SJCRH30 (cell line): ENCODE data around the gene MDC1. TPM values are rescaled to one million over a fixed set of nuclear protein-coding genes. Genes with fewer than 3 reads are reported as not detected.
"Not testable (repeated sequence)": the region's sequence is repeated elsewhere in the genome, so short reads cannot be mapped to it uniquely, and the experiment has no call there.

Source experiments
- DNase-seq, 2 experiments: peaks; one replicate each; pipeline ENCODE4 v3.0.0-alpha.2; 2015 to 2020
- H3K27ac ChIP-seq: fragments of 250-450 bp; sonication (Bioruptor Pico); 2 replicates; pipeline ENCODE4 v1.5.1; 2020; ENCODE audit warnings: mild to moderate bottlenecking, moderate library complexity
- H3K27me3 ChIP-seq: fragments of 250-450 bp; sonication (Bioruptor Pico); 2 replicates; pipeline ENCODE4 v1.5.1; 2020; ENCODE audit warnings: mild to moderate bottlenecking, moderate library complexity
- H3K36me3 ChIP-seq: fragments of 250-450 bp; sonication (Bioruptor Pico); 2 replicates; pipeline ENCODE4 v1.5.1; 2020; ENCODE audit warnings: mild to moderate bottlenecking, moderate library complexity
- H3K4me1 ChIP-seq: fragments of 250-450 bp; sonication (Bioruptor Pico); 2 replicates; pipeline ENCODE4 v1.5.1; 2020; ENCODE audit warnings: mild to moderate bottlenecking, moderate library complexity
- H3K4me3 ChIP-seq: fragments of 250-450 bp; sonication (Bioruptor Pico); 2 replicates; pipeline ENCODE4 v1.5.1; 2020; ENCODE audit warnings: mild to moderate bottlenecking, moderate library complexity
- H3K9me3 ChIP-seq: fragments of 250-450 bp; sonication (Bioruptor Pico); replicated peaks from 2 replicates; pipeline ENCODE4 v1.5.1; 2020; ENCODE audit warnings: mild to moderate bottlenecking, moderate library complexity
- total RNA-seq: library from RNA; depleted of rRNA; stranded (reverse); fragments of >200 nt; shearing (Covaris generic); gene quantifications from 2 replicates; pipeline ENCODE4 v1.2.3, GENCODE V29; 2014

The MDC1 gene
- total RNA-seq, 1 experiment from 2014 or later, result 25.0 TPM

DNA sequence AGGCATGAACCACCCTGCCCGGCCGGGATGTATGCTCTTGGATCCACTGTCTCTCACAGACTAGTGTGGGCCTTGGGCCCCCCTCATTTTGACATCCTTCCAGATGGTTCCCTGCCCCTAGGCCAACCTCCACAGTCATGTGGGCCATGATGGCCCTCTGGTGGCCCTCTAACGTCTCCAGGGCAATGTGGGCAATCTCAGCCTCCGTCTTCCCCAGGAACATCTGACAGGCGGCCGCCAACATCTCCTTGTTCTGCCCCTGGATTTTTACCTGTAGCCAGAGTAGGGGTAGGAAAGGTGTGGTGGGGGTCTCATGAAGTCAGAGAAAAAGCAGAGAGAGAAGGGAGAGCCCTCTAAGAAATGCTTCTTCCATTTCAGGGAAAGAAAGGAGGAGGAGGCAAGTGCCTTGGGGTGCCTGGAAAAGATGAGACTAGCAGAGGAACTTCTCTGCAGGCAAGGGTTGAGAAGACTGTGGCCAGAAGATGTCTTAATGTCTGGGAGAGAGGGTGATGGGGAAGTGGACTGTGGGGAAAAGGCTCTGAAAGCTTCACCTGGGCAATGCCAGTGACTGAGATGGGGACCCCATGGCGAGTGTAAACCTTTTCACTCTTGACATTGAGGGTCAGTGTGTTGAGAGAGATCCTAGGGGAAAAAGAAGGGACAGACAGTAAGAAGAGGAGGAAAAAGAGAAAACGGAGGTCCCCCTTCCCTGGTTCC, 24.1 kb upstream of the MDC1 start:
- peaks cover 32% of the 10 kb centered on the region for H3K36me3 ChIP-seq
- H3K27me3 ChIP-seq, result no peaks in the 10 kb centered on the region
- H3K4me3 ChIP-seq, result peak overlapping the region; percentile 80
- no peak for DNase-seq
- H3K9me3 ChIP-seq, result no peaks in the 10 kb centered on the region
- peaks cover 5% of the 10 kb centered on the region; the same call in 1 of the 2 replicates for H3K4me1 ChIP-seq
- H3K27ac ChIP-seq, result peak overlapping the region; percentile 51; the same call in 1 of the 2 replicates

DNA sequence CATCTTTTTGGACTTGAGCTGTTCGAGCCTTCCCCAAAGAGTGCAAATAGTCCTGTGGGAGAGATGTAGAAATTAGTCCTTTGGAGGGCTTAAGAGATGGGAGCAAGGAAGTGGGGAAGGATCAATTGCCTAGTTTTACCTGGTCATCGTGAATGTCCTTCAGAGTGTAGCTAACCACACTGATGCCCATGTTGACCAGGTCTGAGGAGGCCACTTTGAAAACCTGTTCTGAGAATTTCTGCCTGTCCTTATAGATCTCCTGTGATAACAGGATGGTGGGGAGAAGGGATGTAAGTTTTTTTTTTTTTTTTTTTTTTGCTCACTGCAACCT, 23.4 kb upstream of the MDC1 start:
- H3K36me3 ChIP-seq, result peaks cover 34% of the 10 kb centered on the region
- H3K4me3 ChIP-seq, result no peak overlapping the region
- H3K9me3 ChIP-seq, result no peaks in the 10 kb centered on the region
- no peak for DNase-seq
- no peak overlapping the region for H3K27ac ChIP-seq
- H3K27me3 ChIP-seq, result no peaks in the 10 kb centered on the region
- peaks cover 5% of the 10 kb centered on the region; the same call in 1 of the 2 replicates for H3K4me1 ChIP-seq

DNA sequence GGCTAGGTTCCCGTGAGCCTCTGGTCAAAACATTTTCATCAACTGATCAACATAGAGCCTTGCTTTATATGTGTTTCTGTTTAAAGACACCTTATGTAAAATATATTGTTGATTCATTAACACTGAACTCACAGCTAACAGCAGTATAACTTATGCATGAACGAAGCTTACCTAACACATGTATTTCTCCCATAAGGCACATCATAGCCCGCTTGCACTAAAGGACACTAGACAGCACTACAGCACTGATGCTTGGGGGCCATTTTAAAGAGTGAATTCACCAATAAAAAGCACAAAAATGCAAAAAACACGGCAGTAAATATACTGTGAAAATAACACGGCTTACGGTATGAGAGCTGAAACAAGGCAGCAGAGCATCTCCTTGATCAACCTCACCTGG, 21.5 kb upstream of the MDC1 start:
- Histone ChIP-seq H3K4me1 (peaks cover 5% of the 10 kb centered on the region; the same call in 1 of the 2 replicates), H3K36me3 (peaks cover 46% of the 10 kb centered on the region), H3K9me3 (no peaks in the 10 kb centered on the region), H3K27ac (no peak overlapping the region), H3K4me3 (no peak overlapping the region), H3K27me3 (no peaks in the 10 kb centered on the region)
- DNase-seq, result no peak

DNA sequence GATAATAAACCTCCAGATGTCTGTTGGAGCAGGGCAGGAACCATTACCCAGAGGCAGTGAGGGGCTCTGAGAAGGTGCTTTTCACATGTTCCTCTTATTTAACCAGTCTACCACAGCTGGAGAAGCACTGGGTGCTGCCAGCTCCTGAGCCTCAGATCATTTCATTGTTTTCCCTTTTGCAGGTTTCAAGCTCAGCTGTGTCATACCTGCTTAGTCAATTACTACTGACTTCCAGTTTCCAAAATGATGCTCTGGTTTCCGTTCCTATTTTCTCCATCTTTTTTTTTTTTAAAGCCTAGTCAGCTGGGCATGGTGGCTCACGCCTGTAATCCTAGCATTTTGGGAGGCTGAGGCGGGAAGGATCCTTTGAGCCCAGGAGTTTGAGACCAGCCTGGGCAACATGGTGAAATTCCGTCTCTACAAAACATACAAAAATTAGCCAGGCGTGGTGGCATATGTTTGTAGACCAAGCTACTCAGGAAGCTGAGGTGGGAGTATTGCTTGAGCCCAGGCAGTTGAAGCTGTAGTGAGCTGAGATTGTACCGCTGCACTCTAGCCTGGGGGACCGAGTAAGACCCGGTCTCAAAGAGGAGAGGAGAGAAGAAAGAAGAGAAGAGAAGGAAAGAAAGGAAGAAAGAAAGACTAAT, 18.7 kb upstream of the MDC1 start:
- Histone ChIP-seq H3K9me3 (no peaks in the 10 kb centered on the region), H3K27me3 (no peaks in the 10 kb centered on the region), H3K36me3 (peaks cover 57% of the 10 kb centered on the region)

DNA sequence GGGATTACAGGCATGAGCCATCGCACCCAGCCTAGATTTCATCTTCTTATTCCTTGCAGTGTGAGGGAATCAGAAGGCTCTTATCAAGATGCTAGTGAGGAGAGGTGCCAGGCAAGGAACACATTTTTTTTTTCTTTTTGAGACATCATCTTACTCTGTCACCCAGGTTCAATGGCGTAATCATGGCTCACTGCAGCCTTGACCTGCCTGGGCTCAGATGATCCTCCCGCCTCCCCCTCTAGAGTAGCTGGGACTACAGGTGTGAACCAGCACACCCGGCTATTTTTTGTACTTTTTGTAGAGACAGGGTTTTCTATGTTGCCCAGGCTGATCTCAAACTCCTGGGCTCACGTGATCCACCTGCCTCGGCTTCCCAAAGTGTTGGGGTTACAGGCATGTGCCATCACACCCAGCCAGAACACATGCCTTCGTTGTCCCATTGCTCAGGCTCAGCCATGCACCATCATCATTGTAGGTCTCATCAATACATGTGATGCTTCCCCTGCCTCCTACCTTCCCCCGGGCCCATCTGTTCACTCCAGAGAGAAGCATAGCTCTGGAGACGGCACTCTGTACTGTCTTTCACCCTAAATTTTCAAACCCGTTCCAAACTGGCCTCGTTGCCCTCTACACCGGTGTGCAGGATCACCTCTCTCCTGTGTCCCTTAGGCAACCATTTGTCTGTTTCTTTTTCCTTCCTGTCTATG, 15.3 kb upstream of the MDC1 start:
- no peak for DNase-seq
- Histone ChIP-seq H3K36me3 (peaks cover 44% of the 10 kb centered on the region), H3K4me3 (no peak overlapping the region), H3K27ac (no peak overlapping the region), H3K27me3 (no peaks in the 10 kb centered on the region), H3K4me1 (no peaks in the 10 kb centered on the region), H3K9me3 (no peaks in the 10 kb centered on the region)

More for the DNA sequence above, 18.7 kb upstream of the MDC1 start:
- Histone ChIP-seq H3K27ac (no peak overlapping the region), H3K4me1 (no peaks in the 10 kb centered on the region), H3K4me3 (no peak overlapping the region)
- DNase-seq, result no peak

DNA sequence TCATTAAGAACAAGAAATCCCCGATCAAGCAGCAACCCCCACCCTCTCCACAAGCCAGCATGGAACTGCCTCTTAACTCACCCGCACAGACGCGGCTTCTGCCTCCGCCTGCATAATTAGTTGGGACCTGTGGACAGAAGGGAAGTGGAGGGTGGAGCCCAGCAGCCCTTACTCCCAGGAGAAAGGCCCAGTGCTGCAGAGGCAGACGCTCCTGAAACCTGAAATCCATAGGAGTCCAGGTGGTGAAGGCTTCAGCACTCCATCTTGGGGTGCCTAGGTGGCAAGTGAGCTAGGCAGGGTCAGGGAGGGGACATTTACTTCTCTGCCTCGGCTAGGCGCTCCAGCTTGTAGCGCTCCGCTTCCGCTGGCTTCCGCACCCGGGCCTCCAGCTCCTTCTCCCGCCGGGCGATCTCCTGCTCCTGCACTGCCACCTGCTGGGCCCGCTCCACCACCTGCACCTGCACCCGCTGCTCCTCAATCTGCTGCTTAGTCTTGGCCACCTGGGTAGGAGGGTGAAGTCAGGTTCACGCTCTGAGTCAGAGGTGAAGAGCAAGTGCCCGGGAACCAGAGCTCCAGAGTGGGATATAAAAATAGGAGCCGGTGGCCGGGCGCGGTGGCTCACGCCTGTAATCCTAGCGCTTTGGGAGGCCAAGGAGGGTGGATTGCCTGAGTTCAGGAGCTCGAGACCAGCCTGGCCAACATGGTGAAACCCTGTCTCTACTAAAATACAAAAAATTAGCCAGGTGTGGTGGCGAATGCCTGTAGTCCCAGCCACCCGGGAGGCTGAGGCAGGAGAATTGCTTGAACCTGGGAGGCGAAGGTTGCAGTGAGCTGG, 13.7 kb upstream of the MDC1 start:
- Histone ChIP-seq H3K4me1 (no peaks in the 10 kb centered on the region), H3K27ac (no peak overlapping the region), H3K27me3 (no peaks in the 10 kb centered on the region), H3K4me3 (no peak overlapping the region), H3K36me3 (peaks cover 44% of the 10 kb centered on the region), H3K9me3 (no peaks in the 10 kb centered on the region)
- DNase-seq, result peak; percentile 43

DNA sequence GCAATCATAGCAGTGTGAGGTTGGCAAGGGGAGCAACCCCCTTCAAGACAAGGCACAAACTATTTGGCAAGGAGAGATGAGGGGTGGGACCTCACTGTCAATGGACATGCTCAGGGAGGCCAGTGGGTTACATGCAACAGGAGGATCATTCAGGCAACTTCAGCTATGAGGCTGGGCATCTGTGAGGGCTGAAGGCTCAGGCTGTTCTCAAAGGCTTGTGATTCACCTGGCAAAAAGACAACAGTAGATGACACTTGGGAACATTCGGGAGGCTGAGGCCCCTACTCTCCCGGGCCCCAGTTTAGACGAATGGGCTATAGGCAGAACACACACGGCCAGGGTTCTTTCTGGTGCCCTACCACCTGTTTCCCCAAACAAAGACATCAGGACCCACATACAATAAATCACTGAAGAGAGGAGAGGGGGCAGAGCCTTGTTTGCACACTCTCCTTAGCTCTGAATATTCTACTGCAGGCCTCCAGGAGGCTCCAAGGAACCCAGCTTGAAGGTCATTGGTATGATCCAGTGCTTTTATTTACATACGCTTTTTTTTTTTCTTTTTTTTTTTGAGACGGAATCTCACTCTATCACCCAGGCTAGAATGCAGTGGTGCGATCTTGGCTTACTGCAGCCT, 11.0 kb upstream of the MDC1 start:
- no peak overlapping the region for H3K4me3 ChIP-seq
- no peaks in the 10 kb centered on the region for H3K27me3 ChIP-seq
- DNase-seq, result peak in 1 of 2 experiments; percentile 46
- no peak overlapping the region for H3K27ac ChIP-seq
- peaks cover 50% of the 10 kb centered on the region for H3K36me3 ChIP-seq
- no peaks in the 10 kb centered on the region for H3K9me3 ChIP-seq
- no peaks in the 10 kb centered on the region for H3K4me1 ChIP-seq

DNA sequence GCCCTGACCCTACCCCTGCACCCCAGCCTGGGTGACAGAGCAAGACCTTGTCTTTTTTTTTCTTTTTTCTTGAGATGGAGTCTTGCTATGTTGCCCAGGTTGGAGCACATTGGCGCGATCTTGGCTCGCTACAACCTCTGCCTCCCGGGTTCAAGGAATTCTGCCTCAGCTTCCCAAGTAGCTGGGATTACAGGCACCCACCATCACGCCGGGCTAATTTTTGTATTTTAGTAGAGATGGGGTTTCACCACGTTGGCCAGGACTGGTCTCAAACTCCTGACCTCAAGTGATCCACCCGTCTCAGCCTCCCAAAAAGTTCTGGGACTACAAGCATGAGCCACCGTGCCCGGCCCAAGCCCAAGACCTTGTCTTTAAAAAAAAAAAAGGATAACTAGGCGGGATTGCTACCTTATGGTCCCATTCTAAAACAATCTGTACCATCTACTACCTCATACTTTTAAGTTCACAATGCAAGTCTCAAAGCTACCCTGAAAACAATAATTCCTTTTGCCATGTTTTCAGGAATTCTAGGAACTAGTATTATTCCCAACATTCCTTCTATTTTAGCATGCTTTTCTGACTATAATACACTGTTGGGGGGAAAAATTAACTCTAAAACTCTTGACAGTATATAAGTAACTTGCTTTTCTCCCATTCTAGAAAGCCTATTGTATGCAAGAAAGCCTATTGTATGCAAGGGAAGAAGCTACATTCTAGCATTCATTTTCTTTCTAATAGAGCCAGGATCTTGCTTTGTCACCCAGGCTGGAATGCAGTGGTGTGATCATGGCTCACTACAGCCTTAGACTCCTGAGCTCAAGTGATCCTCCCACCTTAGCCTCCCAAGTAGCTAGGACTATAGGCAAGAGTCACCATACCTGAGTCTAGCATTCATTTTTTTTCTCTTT, 9.7 kb upstream of the MDC1 start:
- Histone ChIP-seq H3K4me1 (no peaks in the 10 kb centered on the region), H3K9me3 (no peaks in the 10 kb centered on the region), H3K4me3 (no peak overlapping the region), H3K36me3 (peaks cover 59% of the 10 kb centered on the region), H3K27me3 (no peaks in the 10 kb centered on the region), H3K27ac (no peak overlapping the region)
- DNase-seq, result no peak

DNA sequence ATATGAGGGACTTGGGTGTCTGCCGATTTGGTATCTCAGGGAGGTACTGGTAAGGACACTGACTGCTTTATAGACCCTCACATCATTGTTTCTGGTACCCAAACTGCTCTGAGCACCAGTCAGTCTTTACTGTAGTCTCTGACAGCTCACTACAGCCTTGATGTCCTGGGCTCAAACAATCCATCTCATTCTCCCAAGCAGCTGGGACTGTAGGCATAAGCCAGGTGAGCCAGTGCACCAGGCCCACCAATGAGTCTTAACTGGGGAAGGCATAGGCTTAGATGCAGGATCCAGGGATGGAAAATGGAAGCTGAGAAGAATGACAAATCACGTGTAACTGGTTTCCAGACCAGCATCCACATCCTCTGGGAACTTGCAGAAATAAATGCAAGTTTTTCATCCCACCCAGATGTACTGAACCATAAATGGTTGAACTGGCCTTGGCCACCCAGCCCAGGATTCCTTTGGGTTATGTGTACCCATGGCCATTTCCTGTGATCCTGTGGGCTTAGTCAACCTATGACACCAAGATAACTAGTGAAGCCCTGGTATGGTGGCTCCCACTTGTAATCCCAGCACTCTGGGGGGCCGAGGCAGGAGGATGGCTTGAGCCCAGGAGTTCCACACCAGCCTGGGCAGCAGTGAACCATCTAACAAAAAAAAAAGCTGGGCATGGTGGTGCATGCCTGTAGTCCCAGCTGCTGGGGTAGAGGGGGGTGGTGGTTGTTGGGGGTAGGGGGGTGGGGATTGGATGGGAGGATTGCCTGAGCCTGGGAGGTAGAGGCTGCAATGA, 8.8 kb upstream of the MDC1 start:
- peak; percentile 32 to 51 for DNase-seq
- no peaks in the 10 kb centered on the region for H3K4me1 ChIP-seq
- no peaks in the 10 kb centered on the region for H3K27me3 ChIP-seq
- H3K9me3 ChIP-seq, result no peaks in the 10 kb centered on the region
- no peak overlapping the region for H3K27ac ChIP-seq
- H3K4me3 ChIP-seq, result no peak overlapping the region
- H3K36me3 ChIP-seq, result peaks cover 64% of the 10 kb centered on the region

DNA sequence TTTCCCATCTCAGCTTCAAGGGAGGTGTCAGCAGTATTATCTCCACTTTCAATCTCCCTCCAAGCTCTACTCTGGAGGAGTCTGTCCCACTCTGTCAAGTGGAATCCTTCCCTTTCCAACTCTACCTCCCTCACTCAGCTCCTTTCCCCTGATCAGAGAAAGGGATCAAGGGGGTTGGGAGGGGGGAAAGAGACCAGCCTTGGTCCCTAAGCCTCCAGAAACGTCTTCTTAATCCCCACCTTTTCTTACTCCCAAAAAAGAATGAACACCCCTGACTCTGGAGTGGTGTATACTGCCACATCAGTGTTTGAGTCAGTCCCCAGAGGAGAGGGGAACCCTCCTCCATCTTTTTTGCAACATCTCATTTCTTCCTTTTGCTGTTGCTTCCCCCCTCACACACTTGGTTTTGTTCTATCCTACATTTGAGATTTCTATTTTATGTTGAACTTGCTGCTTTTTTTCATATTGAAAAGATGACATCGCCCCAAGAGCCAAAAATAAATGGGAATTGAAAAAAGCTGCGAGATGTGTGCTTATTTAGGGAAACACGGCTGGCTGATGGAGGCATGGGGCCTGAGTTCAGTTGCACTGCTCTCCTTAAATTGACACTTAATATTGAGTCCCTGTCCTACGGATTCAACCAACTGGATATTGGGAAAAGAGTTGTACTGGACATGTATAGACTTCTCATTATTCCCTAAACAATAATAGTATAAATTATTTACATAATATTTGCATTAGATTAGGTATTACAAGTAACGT, 8.0 kb upstream of the MDC1 start:
- Histone ChIP-seq H3K9me3 (no peaks in the 10 kb centered on the region), H3K27ac (no peak overlapping the region), H3K27me3 (no peaks in the 10 kb centered on the region), H3K4me1 (no peaks in the 10 kb centered on the region), H3K4me3 (no peak overlapping the region), H3K36me3 (peaks cover 62% of the 10 kb centered on the region)
- peak in 1 of 2 experiments; percentile 28 for DNase-seq

DNA sequence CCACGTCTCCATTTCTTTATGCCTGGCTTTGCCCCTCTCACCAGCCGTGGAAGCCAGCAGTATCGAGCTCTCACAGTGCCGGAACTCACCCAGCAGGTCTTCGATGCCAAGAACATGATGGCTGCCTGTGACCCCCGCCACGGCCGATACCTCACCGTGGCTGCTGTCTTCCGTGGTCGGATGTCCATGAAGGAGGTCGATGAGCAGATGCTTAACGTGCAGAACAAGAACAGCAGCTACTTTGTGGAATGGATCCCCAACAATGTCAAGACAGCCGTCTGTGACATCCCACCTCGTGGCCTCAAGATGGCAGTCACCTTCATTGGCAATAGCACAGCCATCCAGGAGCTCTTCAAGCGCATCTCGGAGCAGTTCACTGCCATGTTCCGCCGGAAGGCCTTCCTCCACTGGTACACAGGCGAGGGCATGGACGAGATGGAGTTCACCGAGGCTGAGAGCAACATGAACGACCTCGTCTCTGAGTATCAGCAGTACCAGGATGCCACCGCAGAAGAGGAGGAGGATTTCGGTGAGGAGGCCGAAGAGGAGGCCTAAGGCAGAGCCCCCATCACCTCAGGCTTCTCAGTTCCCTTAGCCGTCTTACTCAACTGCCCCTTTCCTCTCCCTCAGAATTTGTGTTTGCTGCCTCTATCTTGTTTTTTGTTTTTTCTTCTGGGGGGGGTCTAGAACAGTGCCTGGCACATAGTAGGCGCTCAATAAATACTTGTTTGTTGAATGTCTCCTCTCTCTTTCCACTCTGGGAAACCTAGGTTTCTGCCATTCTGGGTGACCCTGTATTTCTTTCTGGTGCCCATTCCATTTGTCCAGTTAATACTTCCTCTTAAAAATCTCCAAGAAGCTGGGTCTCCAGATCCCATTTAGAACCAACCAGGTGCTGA, 7.0 kb upstream of the MDC1 start:
- H3K27ac ChIP-seq, H3K4me3 ChIP-seq, DNase-seq: not testable (repeated sequence)

More for the DNA sequence above, 7.0 kb upstream of the MDC1 start:
- H3K4me1 ChIP-seq, H3K9me3 ChIP-seq, H3K27me3 ChIP-seq: not testable (repeated sequence)
- H3K36me3 ChIP-seq, result peaks cover 58% of the 10 kb centered on the region
